Fibroblast of mammary gland (primary cell): ENCODE results near the gene RBP5.

Experiments
- DNase-seq: peaks from one replicate; pipeline ENCODE4 v3.0.0-alpha.2; 2010; ENCODE audit warnings: low read depth
- H3K4me3 ChIP-seq: 2 replicates; pipeline ENCODE4 v1.5.1; 2011; ENCODE audit warnings: low read depth, mild to moderate bottlenecking, low read length, moderate library complexity; ENCODE audit not compliant: control insufficient read depth
- CTCF ChIP-seq: conservative IDR thresholded peaks from 2 replicates; pipeline ENCODE4 v1.5.1; 2011; ENCODE audit warnings: low read depth, low read length, inconsistent platforms; ENCODE audit not compliant: control insufficient read depth, insufficient read depth

Gene RBP5

GRCh38 chr12:7150841-7151240 lies 22.2 kb upstream of the RBP5 start:
- no peak overlapping the region for H3K4me3 ChIP-seq
- TF ChIP-seq CTCF, result no peak
- no peak for DNase-seq

- no peak for TF ChIP-seq CTCF
- H3K4me3 ChIP-seq, result no peak overlapping the region
- no peak for DNase-seq
These were observed 21.7 kb upstream of the RBP5 start for GRCh38 chr12:7150356-7150755.

- H3K4me3 ChIP-seq, result no peak overlapping the region
- no peak for TF ChIP-seq CTCF
- DNase-seq, result no peak
These were observed 18.2 kb upstream of the RBP5 start for GRCh38 chr12:7146906-7147305.

- H3K4me3 ChIP-seq, result no peak overlapping the region
- TF ChIP-seq CTCF, result no peak
- DNase-seq, result no peak
These were observed 17.5 kb upstream of the RBP5 start for GRCh38 chr12:7146228-7146627.

- TF ChIP-seq CTCF, result no peak
- H3K4me3 ChIP-seq, result no peak overlapping the region
- DNase-seq, result no peak
These were observed 17.0 kb upstream of the RBP5 start for GRCh38 chr12:7145671-7146070.

- peak; percentile 52 for DNase-seq
- no peak overlapping the region for H3K4me3 ChIP-seq
- TF ChIP-seq CTCF, result peak; percentile 61
These were observed 15.9 kb upstream of the RBP5 start for GRCh38 chr12:7144414-7145120.

- TF ChIP-seq CTCF, result no peak
- no peak for DNase-seq
- H3K4me3 ChIP-seq, result no peak overlapping the region
These were observed 14.9 kb upstream of the RBP5 start for GRCh38 chr12:7143564-7143963.
